ENCODE data around the gene STX17.

Gene STX17

DNA sequence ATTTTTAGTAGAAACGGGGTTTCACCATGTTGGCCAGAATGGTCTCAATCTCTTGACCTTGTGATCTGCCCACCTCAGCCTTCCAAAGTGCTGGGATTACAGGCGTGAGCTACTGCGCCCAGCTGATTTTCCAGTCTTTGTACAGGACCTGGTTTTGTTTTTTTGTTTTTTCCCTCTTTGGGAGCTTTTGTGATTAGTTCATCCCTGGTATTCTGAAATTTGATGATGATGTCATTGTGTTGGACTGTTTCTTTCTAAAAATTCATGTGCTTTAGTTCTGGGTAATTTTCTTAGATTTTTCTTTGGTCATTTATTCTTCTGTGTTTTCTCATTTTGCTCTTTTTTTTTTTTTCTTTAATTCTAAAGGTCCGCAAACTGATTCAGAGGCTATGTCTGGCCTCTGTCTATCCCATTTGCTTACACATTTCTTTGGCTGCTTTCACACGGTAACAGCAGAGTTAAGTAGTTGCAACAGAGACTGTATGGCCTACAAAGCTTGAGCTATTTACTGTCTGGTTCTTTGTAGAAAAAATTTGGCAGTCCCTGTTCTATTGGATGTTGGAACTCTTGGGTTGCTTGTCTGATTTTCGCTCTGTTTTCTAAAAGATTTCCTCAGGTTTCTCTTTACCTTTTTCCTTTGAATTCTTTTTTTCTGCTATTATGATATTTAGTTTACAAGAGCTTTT, 24.8 kb downstream of the STX17 start (continued):
- TF ChIP-seq, protein P1, sequence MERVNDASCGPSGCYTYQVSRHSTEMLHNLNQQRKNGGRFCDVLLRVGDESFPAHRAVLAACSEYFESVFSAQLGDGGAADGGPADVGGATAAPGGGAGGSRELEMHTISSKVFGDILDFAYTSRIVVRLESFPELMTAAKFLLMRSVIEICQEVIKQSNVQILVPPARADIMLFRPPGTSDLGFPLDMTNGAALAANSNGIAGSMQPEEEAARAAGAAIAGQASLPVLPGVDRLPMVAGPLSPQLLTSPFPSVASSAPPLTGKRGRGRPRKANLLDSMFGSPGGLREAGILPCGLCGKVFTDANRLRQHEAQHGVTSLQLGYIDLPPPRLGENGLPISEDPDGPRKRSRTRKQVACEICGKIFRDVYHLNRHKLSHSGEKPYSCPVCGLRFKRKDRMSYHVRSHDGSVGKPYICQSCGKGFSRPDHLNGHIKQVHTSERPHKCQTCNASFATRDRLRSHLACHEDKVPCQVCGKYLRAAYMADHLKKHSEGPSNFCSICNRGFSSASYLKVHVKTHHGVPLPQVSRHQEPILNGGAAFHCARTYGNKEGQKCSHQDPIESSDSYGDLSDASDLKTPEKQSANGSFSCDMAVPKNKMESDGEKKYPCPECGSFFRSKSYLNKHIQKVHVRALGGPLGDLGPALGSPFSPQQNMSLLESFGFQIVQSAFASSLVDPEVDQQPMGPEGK (CRISPR knock-in tag; IDR thresholded peaks at IDR 0.05; ENCODE audit: borderline replicate concordance), result no peak
- TF ChIP-seq ZFP30 (CRISPR knock-in tag; IDR thresholded peaks at IDR 0.05), result no peak

DNA sequence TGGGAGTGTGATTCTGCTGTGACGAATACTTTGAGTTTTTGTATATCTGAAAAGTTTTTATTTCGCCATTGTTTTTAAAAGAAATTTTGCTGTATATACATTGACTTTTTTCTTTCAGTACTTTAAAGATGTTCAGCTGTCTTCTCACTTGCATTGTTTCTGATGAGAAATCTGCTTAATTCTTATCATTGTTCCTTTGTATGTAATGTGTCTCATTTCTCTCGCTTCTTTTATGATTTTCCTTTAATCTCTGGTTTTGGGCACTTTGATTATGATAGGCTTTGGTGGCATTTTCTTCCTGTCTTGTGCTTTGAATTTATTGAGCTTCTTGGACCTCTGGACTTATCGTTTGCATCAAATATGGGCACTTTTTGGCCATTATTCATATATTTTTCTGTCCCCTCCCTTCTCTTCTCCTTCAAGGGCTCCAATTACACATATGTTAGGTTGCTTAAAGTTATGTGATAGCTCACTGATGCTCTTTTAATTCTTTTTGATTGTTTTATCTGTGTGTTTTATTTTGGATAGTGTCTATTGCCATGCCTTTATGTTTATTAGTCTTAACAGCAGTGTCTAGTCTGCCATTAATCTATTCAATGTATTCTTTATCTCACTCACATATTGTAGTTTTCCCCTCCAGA, 30.6 kb downstream of the STX17 start:
- ATAC-seq, result no peak
- TF ChIP-seq ZFP30 (CRISPR knock-in tag; IDR thresholded peaks at IDR 0.05) (no peak), ZNF8 (CRISPR knock-in tag; IDR thresholded peaks at IDR 0.05) (no peak), ARNTL (CRISPR knock-in tag; IDR thresholded peaks at IDR 0.05; ENCODE audit: borderline replicate concordance, low read depth) (no peak), CSDC2 (CRISPR knock-in tag; IDR thresholded peaks at IDR 0.05) (no peak), SNAI2 (CRISPR knock-in tag; IDR thresholded peaks at IDR 0.05) (no peak), BACH2 (CRISPR knock-in tag; IDR thresholded peaks at IDR 0.05; ENCODE audit: borderline replicate concordance) (no peak), TCF4 (CRISPR knock-in tag; IDR thresholded peaks at IDR 0.05; ENCODE audit: borderline replicate concordance) (no peak), OSR1 (CRISPR knock-in tag; IDR thresholded peaks at IDR 0.05) (no peak)
- TF ChIP-seq, protein P2, sequence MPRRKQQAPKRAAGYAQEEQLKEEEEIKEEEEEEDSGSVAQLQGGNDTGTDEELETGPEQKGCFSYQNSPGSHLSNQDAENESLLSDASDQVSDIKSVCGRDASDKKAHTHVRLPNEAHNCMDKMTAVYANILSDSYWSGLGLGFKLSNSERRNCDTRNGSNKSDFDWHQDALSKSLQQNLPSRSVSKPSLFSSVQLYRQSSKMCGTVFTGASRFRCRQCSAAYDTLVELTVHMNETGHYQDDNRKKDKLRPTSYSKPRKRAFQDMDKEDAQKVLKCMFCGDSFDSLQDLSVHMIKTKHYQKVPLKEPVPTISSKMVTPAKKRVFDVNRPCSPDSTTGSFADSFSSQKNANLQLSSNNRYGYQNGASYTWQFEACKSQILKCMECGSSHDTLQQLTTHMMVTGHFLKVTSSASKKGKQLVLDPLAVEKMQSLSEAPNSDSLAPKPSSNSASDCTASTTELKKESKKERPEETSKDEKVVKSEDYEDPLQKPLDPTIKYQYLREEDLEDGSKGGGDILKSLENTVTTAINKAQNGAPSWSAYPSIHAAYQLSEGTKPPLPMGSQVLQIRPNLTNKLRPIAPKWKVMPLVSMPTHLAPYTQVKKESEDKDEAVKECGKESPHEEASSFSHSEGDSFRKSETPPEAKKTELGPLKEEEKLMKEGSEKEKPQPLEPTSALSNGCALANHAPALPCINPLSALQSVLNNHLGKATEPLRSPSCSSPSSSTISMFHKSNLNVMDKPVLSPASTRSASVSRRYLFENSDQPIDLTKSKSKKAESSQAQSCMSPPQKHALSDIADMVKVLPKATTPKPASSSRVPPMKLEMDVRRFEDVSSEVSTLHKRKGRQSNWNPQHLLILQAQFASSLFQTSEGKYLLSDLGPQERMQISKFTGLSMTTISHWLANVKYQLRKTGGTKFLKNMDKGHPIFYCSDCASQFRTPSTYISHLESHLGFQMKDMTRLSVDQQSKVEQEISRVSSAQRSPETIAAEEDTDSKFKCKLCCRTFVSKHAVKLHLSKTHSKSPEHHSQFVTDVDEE (CRISPR knock-in tag; IDR thresholded peaks at IDR 0.05), result no peak
- TF ChIP-seq, protein P1 (CRISPR knock-in tag; IDR thresholded peaks at IDR 0.05; ENCODE audit: borderline replicate concordance), result no peak
- TF ChIP-seq, protein P3, sequence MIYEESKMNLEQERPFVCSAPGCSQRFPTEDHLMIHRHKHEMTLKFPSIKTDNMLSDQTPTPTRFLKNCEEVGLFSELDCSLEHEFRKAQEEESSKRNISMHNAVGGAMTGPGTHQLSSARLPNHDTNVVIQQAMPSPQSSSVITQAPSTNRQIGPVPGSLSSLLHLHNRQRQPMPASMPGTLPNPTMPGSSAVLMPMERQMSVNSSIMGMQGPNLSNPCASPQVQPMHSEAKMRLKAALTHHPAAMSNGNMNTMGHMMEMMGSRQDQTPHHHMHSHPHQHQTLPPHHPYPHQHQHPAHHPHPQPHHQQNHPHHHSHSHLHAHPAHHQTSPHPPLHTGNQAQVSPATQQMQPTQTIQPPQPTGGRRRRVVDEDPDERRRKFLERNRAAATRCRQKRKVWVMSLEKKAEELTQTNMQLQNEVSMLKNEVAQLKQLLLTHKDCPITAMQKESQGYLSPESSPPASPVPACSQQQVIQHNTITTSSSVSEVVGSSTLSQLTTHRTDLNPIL (CRISPR knock-in tag; IDR thresholded peaks at IDR 0.05; ENCODE audit: low read depth), result no peak

DNA sequence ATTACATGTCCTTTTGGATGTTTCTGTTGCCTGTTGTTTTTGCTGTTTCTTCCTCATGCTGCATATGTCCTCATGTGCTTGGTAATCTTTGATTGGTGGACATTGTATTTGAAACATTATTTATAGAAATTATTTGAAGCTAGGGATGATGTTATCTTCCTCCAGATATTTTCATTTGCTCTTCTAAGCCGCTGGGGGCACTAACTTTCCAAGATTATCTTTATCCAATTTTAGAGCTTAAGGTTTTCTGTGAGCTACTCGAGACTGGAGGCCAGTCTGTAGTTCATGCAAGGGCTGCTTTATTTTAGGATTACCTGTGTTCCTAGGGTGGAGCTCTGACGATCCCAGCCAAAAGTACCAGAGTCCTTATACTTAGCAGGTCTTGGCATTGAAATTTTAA, 40.9 kb downstream of the STX17 start:
- TF ChIP-seq, protein P4, sequence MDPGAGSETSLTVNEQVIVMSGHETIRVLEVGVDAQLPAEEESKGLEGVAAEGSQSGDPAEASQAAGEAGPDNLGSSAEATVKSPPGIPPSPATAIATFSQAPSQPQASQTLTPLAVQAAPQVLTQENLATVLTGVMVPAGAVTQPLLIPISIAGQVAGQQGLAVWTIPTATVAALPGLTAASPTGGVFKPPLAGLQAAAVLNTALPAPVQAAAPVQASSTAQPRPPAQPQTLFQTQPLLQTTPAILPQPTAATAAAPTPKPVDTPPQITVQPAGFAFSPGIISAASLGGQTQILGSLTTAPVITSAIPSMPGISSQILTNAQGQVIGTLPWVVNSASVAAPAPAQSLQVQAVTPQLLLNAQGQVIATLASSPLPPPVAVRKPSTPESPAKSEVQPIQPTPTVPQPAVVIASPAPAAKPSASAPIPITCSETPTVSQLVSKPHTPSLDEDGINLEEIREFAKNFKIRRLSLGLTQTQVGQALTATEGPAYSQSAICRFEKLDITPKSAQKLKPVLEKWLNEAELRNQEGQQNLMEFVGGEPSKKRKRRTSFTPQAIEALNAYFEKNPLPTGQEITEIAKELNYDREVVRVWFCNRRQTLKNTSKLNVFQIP (CRISPR knock-in tag; IDR thresholded peaks at IDR 0.05; ENCODE audit: borderline replicate concordance, low read depth), result no peak
- TF ChIP-seq OSR1 (CRISPR knock-in tag; IDR thresholded peaks at IDR 0.05), result no peak
- no peak for TF ChIP-seq RARB (CRISPR knock-in tag; IDR thresholded peaks at IDR 0.05)
- no peak for TF ChIP-seq ISL1 (CRISPR knock-in tag; IDR thresholded peaks at IDR 0.05)
- no peak for TF ChIP-seq ZNF70 (CRISPR knock-in tag; IDR thresholded peaks at IDR 0.05)
- TF ChIP-seq ZFP3 (CRISPR knock-in tag; IDR thresholded peaks at IDR 0.05), result no peak
- no peak for TF ChIP-seq ZNF8 (CRISPR knock-in tag; IDR thresholded peaks at IDR 0.05)
- no peak for TF ChIP-seq ZFP30 (CRISPR knock-in tag; IDR thresholded peaks at IDR 0.05)
- TF ChIP-seq GLIS3 (CRISPR knock-in tag; IDR thresholded peaks at IDR 0.05), result no peak
- no peak for TF ChIP-seq ARNTL (CRISPR knock-in tag; IDR thresholded peaks at IDR 0.05; ENCODE audit: borderline replicate concordance, low read depth)
- no peak for TF ChIP-seq CSDC2 (CRISPR knock-in tag; IDR thresholded peaks at IDR 0.05)
- no peak for TF ChIP-seq TCF4 (CRISPR knock-in tag; IDR thresholded peaks at IDR 0.05; ENCODE audit: borderline replicate concordance)
- no peak for TF ChIP-seq BACH2 (CRISPR knock-in tag; IDR thresholded peaks at IDR 0.05; ENCODE audit: borderline replicate concordance)
- no peak for TF ChIP-seq SNAI2 (CRISPR knock-in tag; IDR thresholded peaks at IDR 0.05)
- no peak for ATAC-seq

All from SK-N-SH treated with all-trans-retinoic acid at 6 μM for 48 hours (cell line).